Kidney (tissue), 14 donors: ENCODE data around the gene NSFL1C. TPM values are rescaled to one million over a fixed set of nuclear protein-coding genes. Genes with fewer than 3 reads are reported as not detected.

Experiments used
- DNase-seq, 5 donors: peaks; one replicate each; pipeline ENCODE4 v3.0.0-alpha.2; 2013 to 2020
- FAIRE-seq: peaks from 2 replicates; lab custom pipeline; 2012; peaks lifted over from hg19 to GRCh38; lab: Jason Lieb, UNC
- H3K27ac ChIP-seq, 2 donors: one replicate each; pipeline ENCODE4 v1.7.0; 2013; ENCODE audit warnings: low read depth in 2 of 2, low read length in 2 of 2, inconsistent platforms in 1 of 2
- H3K27me3 ChIP-seq: one replicate; pipeline ENCODE4 v1.7.1; 2013; ENCODE audit warnings: low read length, inconsistent platforms; ENCODE audit not compliant: control insufficient read depth, insufficient read depth
- H3K36me3 ChIP-seq, 3 donors: one replicate each; pipeline versions ENCODE4 v1.7.0 to v1.7.1; 2013; ENCODE audit warnings: low read length in 3 of 3, control low read depth in 1 of 3, inconsistent platforms in 1 of 3; ENCODE audit not compliant: insufficient read depth in 3 of 3, control insufficient read depth in 2 of 3
- H3K4me1 ChIP-seq, 3 donors: one replicate each; pipeline versions ENCODE4 v1.7.0 to v1.7.1; 2013; ENCODE audit warnings: low read length in 3 of 3, inconsistent platforms in 1 of 3, low read depth in 1 of 3; ENCODE audit not compliant: control insufficient read depth in 2 of 3, insufficient read depth in 2 of 3
- H3K4me3 ChIP-seq, 3 donors: one replicate each; pipeline versions ENCODE4 v1.7.0 to v1.8.1; 2013; ENCODE audit warnings: low read length in 3 of 3, control low read depth in 1 of 3, inconsistent platforms in 1 of 3
- H3K9ac ChIP-seq, 3 donors: one replicate each; pipeline versions ENCODE4 v1.7.0 to v1.7.1; 2013; ENCODE audit warnings: low read length in 3 of 3, control low read depth in 1 of 3, inconsistent platforms in 1 of 3
- H3K9me3 ChIP-seq, 3 donors: one replicate each; pipeline versions ENCODE4 v1.7.0 to v1.7.1; 2013; ENCODE audit warnings: low read length in 3 of 3, control low read depth in 1 of 3, inconsistent platforms in 1 of 3; ENCODE audit not compliant: control insufficient read depth in 2 of 3, insufficient read depth in 1 of 3
- intact Hi-C: fragments of 100-400 bp; cut with DNase I; formaldehyde crosslinking; loops from one replicate; pipeline ENCODE4 v1.11.1; 2022
- polyA plus RNA-seq: library from polyadenylated mRNA; stranded (reverse); fragments of 350-450 nt; fragmentation: Illumina TruSeq; extraction: RNeasy Lipid Tissue Mini Kit (QIAGEN cat#74804); gene quantifications from one replicate; pipeline ENCODE4 v1.2.3, GENCODE V29; 2014; ENCODE audit warnings: low read depth, low replicate concordance; ENCODE audit not compliant: insufficient read depth
- total RNA-seq: library from RNA; stranded (reverse); fragmentation: NEBNext Ultra II Directional; extraction: Animal tissue kit (Norgen Biotek cat#: 25700); gene quantifications from one replicate; pipeline ENCODE4 v1.2.1, GENCODE V29; 2021
- TF ChIP-seq, protein P1 (sequence below): IDR thresholded peaks from 3 replicates; pipeline ENCODE4 v1.5.1; 2012; ENCODE audit warnings: mild to moderate bottlenecking, moderate library complexity, borderline replicate concordance; ENCODE audit not compliant: insufficient read depth; ENCODE audit errors: extremely low read depth
- donor health status: control.
- donor health status: control.
- donor health status: control.
- donor health status: control.
- donor health status: control.
- donor health status: DM: yes; HTN: yes; CAD: no.
- donor health status: Normal renal cell carcinoma (clear cell type).

Gene NSFL1C
- total and polyA plus RNA-seq, 2 donors from 2014 or later: 76.1 to 78.2 TPM

DNA sequence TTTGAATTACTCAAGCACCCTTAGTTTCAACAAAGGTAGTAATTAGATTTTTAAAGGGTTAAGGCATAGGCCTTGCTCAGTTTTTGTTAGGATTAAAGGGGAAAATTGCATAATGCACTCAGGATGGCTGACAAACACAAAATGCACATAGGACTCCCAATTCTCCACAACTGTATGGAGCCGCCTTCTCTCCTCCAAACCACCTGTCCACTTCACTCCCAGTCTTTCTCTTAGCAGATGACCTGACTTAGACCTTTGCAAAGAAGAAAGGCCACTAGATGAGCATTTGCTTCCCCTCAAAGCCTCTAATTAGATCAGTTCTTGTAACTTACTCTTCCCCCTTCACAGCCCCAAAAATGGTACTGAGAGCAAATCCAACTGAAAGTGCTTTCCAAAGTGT, 20.1 kb downstream of the NSFL1C start:
- H3K36me3 ChIP-seq: peaks cover 16 to 93% (median 84%) of the 10 kb centered on the region in 3 donors
- no peak overlapping the region for H3K4me3 ChIP-seq
- H3K27me3 ChIP-seq: no peaks in the 10 kb centered on the region
- no peaks in the 10 kb centered on the region for H3K4me1 ChIP-seq
- H3K9me3 ChIP-seq: peaks cover 0 to 9% (median 0%) of the 10 kb centered on the region in 3 donors
- DNase-seq (no peak), FAIRE-seq (no peak)
- TF ChIP-seq, protein P1, sequence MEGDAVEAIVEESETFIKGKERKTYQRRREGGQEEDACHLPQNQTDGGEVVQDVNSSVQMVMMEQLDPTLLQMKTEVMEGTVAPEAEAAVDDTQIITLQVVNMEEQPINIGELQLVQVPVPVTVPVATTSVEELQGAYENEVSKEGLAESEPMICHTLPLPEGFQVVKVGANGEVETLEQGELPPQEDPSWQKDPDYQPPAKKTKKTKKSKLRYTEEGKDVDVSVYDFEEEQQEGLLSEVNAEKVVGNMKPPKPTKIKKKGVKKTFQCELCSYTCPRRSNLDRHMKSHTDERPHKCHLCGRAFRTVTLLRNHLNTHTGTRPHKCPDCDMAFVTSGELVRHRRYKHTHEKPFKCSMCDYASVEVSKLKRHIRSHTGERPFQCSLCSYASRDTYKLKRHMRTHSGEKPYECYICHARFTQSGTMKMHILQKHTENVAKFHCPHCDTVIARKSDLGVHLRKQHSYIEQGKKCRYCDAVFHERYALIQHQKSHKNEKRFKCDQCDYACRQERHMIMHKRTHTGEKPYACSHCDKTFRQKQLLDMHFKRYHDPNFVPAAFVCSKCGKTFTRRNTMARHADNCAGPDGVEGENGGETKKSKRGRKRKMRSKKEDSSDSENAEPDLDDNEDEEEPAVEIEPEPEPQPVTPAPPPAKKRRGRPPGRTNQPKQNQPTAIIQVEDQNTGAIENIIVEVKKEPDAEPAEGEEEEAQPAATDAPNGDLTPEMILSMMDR: no peak
- intact Hi-C loops: no loop called here
- H3K27ac ChIP-seq: no peak overlapping the region
- H3K9ac ChIP-seq: no peak overlapping the region

- no peaks in the 10 kb centered on the region for H3K9me3 ChIP-seq
- no peak overlapping the region for H3K4me3 ChIP-seq
- TF ChIP-seq, protein P1: no peak
- H3K27me3 ChIP-seq: no peaks in the 10 kb centered on the region
- DNase-seq (no peak), FAIRE-seq (no peak)
- H3K36me3 ChIP-seq: peaks cover 2 to 59% (median 58%) of the 10 kb centered on the region in 3 donors
- H3K27ac ChIP-seq: no peak overlapping the region
- no peak overlapping the region for H3K9ac ChIP-seq
- intact Hi-C loops: no loop called here
- no peaks in the 10 kb centered on the region for H3K4me1 ChIP-seq
These were observed 23.6 kb downstream of the NSFL1C start for GRCh38 chr20:1443085-1443484.

- Histone ChIP-seq H3K9ac (no peak overlapping the region), H3K9me3 (no peaks in the 10 kb centered on the region), H3K27ac (no peak overlapping the region), H3K4me1 (no peaks in the 10 kb centered on the region), H3K27me3 (no peaks in the 10 kb centered on the region), H3K4me3 (no peak overlapping the region), H3K36me3 (peaks cover 2 to 53% (median 53%) of the 10 kb centered on the region in 3 donors)
- TF ChIP-seq, protein P1: no peak
- DNase-seq: no peak
- intact Hi-C loops: no loop called here
- FAIRE-seq: no peak
These were observed 24.3 kb downstream of the NSFL1C start for GRCh38 chr20:1442304-1442703.

GRCh38 chr20:1441133-1441532, 25.5 kb downstream of the NSFL1C start:
- intact Hi-C loops: no loop called here
- TF ChIP-seq, protein P1: no peak
- Histone ChIP-seq H3K9me3 (no peaks in the 10 kb centered on the region), H3K4me3 (no peak overlapping the region), H3K27me3 (no peaks in the 10 kb centered on the region), H3K27ac (no peak overlapping the region), H3K9ac (no peak overlapping the region), H3K4me1 (no peaks in the 10 kb centered on the region), H3K36me3 (peaks cover 0 to 42% (median 41%) of the 10 kb centered on the region in 3 donors)
- no peak for FAIRE-seq
- DNase-seq: no peak
